ENCODE data around the gene PODNL1.
"Not testable (repeated sequence)": the region's sequence is repeated elsewhere in the genome, so short reads cannot be mapped to it uniquely, and the experiment has no call there.

PODNL1 gene

GRCh38 chr19:13932149-13932637 lies 6.0 kb downstream of the PODNL1 start:
- Histone ChIP-seq H3K27ac (peak overlapping the region in 1 of 21 experiments; percentile 34), H3K4me3 (no peak overlapping the region)

- Histone ChIP-seq H3K27ac (peak overlapping the region in 1 of 21 experiments; percentile 34), H3K4me3 (no peak overlapping the region)
Observed at GRCh38 chr19:13931391-13932148, 6.6 kb downstream of the PODNL1 start.

GRCh38 chr19:13930402-13930801 lies 7.8 kb downstream of the PODNL1 start:
- Histone ChIP-seq H3K4me3 (no peak overlapping the region), H3K27ac (peak overlapping the region in 1 of 21 experiments; percentile 28)

- no peak overlapping the region for H3K4me3 ChIP-seq
- H3K27ac ChIP-seq, result no peak overlapping the region
Observed at GRCh38 chr19:13929956-13930355, 8.3 kb downstream of the PODNL1 start.

GRCh38 chr19:13929340-13929739 lies 8.9 kb downstream of the PODNL1 start:
- Histone ChIP-seq H3K27ac (no peak overlapping the region), H3K4me3 (no peak overlapping the region)

GRCh38 chr19:13926715-13927114 lies 11.5 kb downstream of the PODNL1 start:
- Histone ChIP-seq H3K27ac (no peak overlapping the region), H3K4me3 (no peak overlapping the region)

GRCh38 chr19:13926010-13926409 lies 12.2 kb downstream of the PODNL1 start:
- H3K4me3 ChIP-seq, result no peak overlapping the region
- no peak overlapping the region for H3K27ac ChIP-seq

- no peak overlapping the region for H3K4me3 ChIP-seq
- H3K27ac ChIP-seq, result no peak overlapping the region
Observed at GRCh38 chr19:13923194-13923987, 14.8 kb downstream of the PODNL1 start.

GRCh38 chr19:13922118-13922517 lies 16.1 kb downstream of the PODNL1 start:
- not testable (repeated sequence) for H3K27ac ChIP-seq, H3K4me3 ChIP-seq

- H3K4me3 ChIP-seq, result no peak overlapping the region
Observed at GRCh38 chr19:13920940-13921747, 17.1 kb downstream of the PODNL1 start.

GRCh38 chr19:13920524-13920923 lies 17.7 kb downstream of the PODNL1 start:
- H3K27ac ChIP-seq, result no peak overlapping the region
- H3K4me3 ChIP-seq, result no peak overlapping the region

More at GRCh38 chr19:13920940-13921747, 17.1 kb downstream of the PODNL1 start:
- H3K27ac ChIP-seq, result no peak overlapping the region

- no peak overlapping the region for H3K4me3 ChIP-seq
- H3K27ac ChIP-seq, result peak overlapping the region in 1 of 21 experiments; percentile 1
Observed at GRCh38 chr19:13918726-13919411, 19.3 kb downstream of the PODNL1 start.

GRCh38 chr19:13917888-13918406 lies 20.3 kb downstream of the PODNL1 start:
- H3K4me3 ChIP-seq, result no peak overlapping the region

GRCh38 chr19:13914777-13915176 lies 23.4 kb downstream of the PODNL1 start:
- H3K4me3 ChIP-seq, result no peak overlapping the region
- H3K27ac ChIP-seq, result no peak overlapping the region

More at GRCh38 chr19:13917888-13918406, 20.3 kb downstream of the PODNL1 start:
- H3K27ac ChIP-seq, result peak overlapping the region in 1 of 21 experiments; percentile 1

- no peak overlapping the region for H3K4me3 ChIP-seq
Observed at GRCh38 chr19:13913352-13913751, 24.9 kb downstream of the PODNL1 start.

GRCh38 chr19:13909430-13909829 lies 28.8 kb downstream of the PODNL1 start:
- H3K27ac ChIP-seq, result no peak overlapping the region
- no peak overlapping the region for H3K4me3 ChIP-seq

More at GRCh38 chr19:13913352-13913751, 24.9 kb downstream of the PODNL1 start:
- no peak overlapping the region for H3K27ac ChIP-seq

GRCh38 chr19:13908674-13909073 lies 29.5 kb downstream of the PODNL1 start:
- H3K4me3 ChIP-seq, result no peak overlapping the region
- H3K27ac ChIP-seq, result no peak overlapping the region

GRCh38 chr19:13906910-13907309 lies 31.3 kb downstream of the PODNL1 start:
- H3K4me3 ChIP-seq, result peak overlapping the region; percentile 59 to 98 (median 84)
- H3K27ac ChIP-seq, result peak overlapping the region in 12 of 21 experiments; percentile 81 to 95 (median 94)

GRCh38 chr19:13906521-13906904 lies 31.7 kb downstream of the PODNL1 start:
- Histone ChIP-seq H3K27ac (peak overlapping the region; percentile 51 to 95 (median 90)), H3K4me3 (peak overlapping the region; percentile 59 to 98 (median 84))

Data from skin epidermis (tissue), 12 donors.